IMR-90 (cell line): ENCODE data around the gene CERT1. TPM values are rescaled to one million over a fixed set of nuclear protein-coding genes. Genes with fewer than 3 reads are reported as not detected.

ENCODE experiments used
- ATAC-seq: fragments of 200-7000 bp; cut with Tn5 transposase; 2 replicates; pipeline ENCODE4 v1.9.1; 2020; ENCODE audit warnings: low read depth, mild to moderate bottlenecking, moderate library complexity
- BruUV-seq: library from RNA; stranded (reverse); fragments of 400-500 nt; replicated peaks from 2 replicates; lab custom pipeline; 2021; lab: Mats Ljungman, UMichigan
- CTCF ChIA-PET: fragments of 300-600 bp; formaldehyde crosslinking; extraction: SDS; loops from one replicate; lab custom pipeline; 2021; ENCODE audit warnings: antibody characterized with exemption; lab: Yijun Ruan, JAX
- POLR2A ChIA-PET: fragments of 300-600 bp; sonication (Branson Sonifier 250); formaldehyde crosslinking; loops from one replicate; lab custom pipeline; 2022; ENCODE audit warnings: antibody characterized with exemption; ENCODE audit not compliant: unreplicated experiment; lab: Charles Lee
- DNase-seq: peaks from one replicate; pipeline ENCODE4 v3.0.0; 2013
- H2AFZ ChIP-seq: replicated peaks from 2 replicates; pipeline ENCODE3; 2013; ENCODE audit warnings: low read length, mild to moderate bottlenecking; ENCODE audit not compliant: poor library complexity
- H2AK5ac ChIP-seq: 2 replicates; pipeline ENCODE4 v1.6.1; 2013; ENCODE audit warnings: low read depth, low read length, inconsistent platforms
- H2AK9ac ChIP-seq: replicated peaks from 2 replicates; pipeline ENCODE3; 2013; ENCODE audit warnings: mild to moderate bottlenecking, low read depth, low read length, moderate library complexity; ENCODE audit not compliant: poor library complexity
- H2BK120ac ChIP-seq: 2 replicates; pipeline ENCODE4 v1.6.1; 2013; ENCODE audit warnings: low read depth, low read length, inconsistent platforms
- H2BK15ac ChIP-seq: 3 replicates; pipeline ENCODE4 v1.6.1; 2013; ENCODE audit warnings: low read depth, low read length, inconsistent platforms
- H2BK20ac ChIP-seq: 2 replicates; pipeline ENCODE4 v1.6.1; 2013; ENCODE audit warnings: low read depth, mild to moderate bottlenecking, inconsistent platforms, low read length, moderate library complexity
- H2BK5ac ChIP-seq: 2 replicates; pipeline ENCODE4 v1.6.1; 2013; ENCODE audit warnings: mild to moderate bottlenecking, low read depth, low read length, inconsistent platforms; ENCODE audit not compliant: poor library complexity, severe bottlenecking
- H3K14ac ChIP-seq: replicated peaks from 2 replicates; pipeline ENCODE4 v1.6.1; 2013; ENCODE audit warnings: low read depth, low read length, inconsistent platforms
- H3K18ac ChIP-seq: 2 replicates; pipeline ENCODE4 v1.6.1; 2013; ENCODE audit warnings: low read depth, low read length, control low read depth
- H3K23ac ChIP-seq: 2 replicates; pipeline ENCODE4 v1.6.1; 2013; ENCODE audit warnings: low read depth, low read length, inconsistent platforms
- H3K27ac ChIP-seq: 2 replicates; pipeline ENCODE4 v1.5.1; 2013; ENCODE audit warnings: mild to moderate bottlenecking, control low read depth, low read length; ENCODE audit not compliant: insufficient read depth
- H3K27me3 ChIP-seq: 2 replicates; pipeline ENCODE4 v1.6.1; 2013; ENCODE audit warnings: low read length; ENCODE audit not compliant: control insufficient read depth, insufficient read depth
- H3K36me3 ChIP-seq: 2 replicates; pipeline ENCODE4 v1.6.1; 2013; ENCODE audit warnings: low read length, mixed read lengths; ENCODE audit not compliant: control insufficient read depth, insufficient read depth
- H3K4ac ChIP-seq: 2 replicates; pipeline ENCODE4 v1.6.1; 2013; ENCODE audit warnings: low read depth, low read length, inconsistent platforms
- H3K4me1 ChIP-seq: 2 replicates; pipeline ENCODE4 v1.6.1; 2013; ENCODE audit warnings: low read length, mixed read lengths; ENCODE audit not compliant: control insufficient read depth, insufficient read depth
- H3K4me2 ChIP-seq: 2 replicates; pipeline ENCODE4 v1.6.1; 2013; ENCODE audit warnings: low read depth, mild to moderate bottlenecking, control low read depth, low read length, moderate library complexity
- H3K4me3 ChIP-seq: 2 replicates; pipeline ENCODE4 v1.5.1; 2013; ENCODE audit warnings: low read depth, mild to moderate bottlenecking, control low read depth, low read length, moderate library complexity; ENCODE audit not compliant: insufficient read depth
- H3K56ac ChIP-seq: 2 replicates; pipeline ENCODE4 v1.6.1; 2013; ENCODE audit warnings: low read length, inconsistent platforms; ENCODE audit not compliant: insufficient read depth; ENCODE audit errors: extremely low read depth
- H3K79me1 ChIP-seq, 2 experiments: 2 replicates each; pipeline ENCODE4 v1.6.1; 2013; ENCODE audit warnings: low read length in 2 of 2, inconsistent platforms in 1 of 2, low read depth in 1 of 2
- H3K9ac ChIP-seq: 2 replicates; pipeline ENCODE4 v1.6.1; 2013; ENCODE audit warnings: low read depth, low read length, control low read depth
- H3K9me1 ChIP-seq: 2 replicates; pipeline ENCODE4 v1.6.1; 2013; ENCODE audit warnings: low read length, inconsistent platforms; ENCODE audit not compliant: insufficient read depth
- H3K9me3 ChIP-seq: 2 replicates; pipeline ENCODE4 v1.6.1; 2013; ENCODE audit warnings: low read length; ENCODE audit not compliant: control insufficient read depth, insufficient read depth
- H4K20me1 ChIP-seq: 2 replicates; pipeline ENCODE4 v1.6.1; 2013; ENCODE audit warnings: low read length, inconsistent platforms; ENCODE audit not compliant: insufficient read depth
- H4K5ac ChIP-seq: 2 replicates; pipeline ENCODE4 v1.6.1; 2013; ENCODE audit warnings: mild to moderate bottlenecking, low read depth, low read length, control low read depth
- H4K8ac ChIP-seq, 2 experiments: 2 replicates each; pipeline ENCODE4 v1.6.1; 2013; ENCODE audit warnings: low read depth in 2 of 2, low read length in 2 of 2, control low read depth in 1 of 2, inconsistent platforms in 1 of 2
- H4K91ac ChIP-seq: 2 replicates; pipeline ENCODE4 v1.6.1; 2013; ENCODE audit warnings: low read depth, low read length, inconsistent platforms; ENCODE audit not compliant: insufficient read depth
- BHLHE40 ChIP-seq: fragments of 150-350 bp; IDR thresholded peaks from 2 replicates; pipeline ENCODE4 v1.6.1; 2016; ENCODE audit warnings: mild to moderate bottlenecking, low read depth, low read length
- CEBPB ChIP-seq: IDR thresholded peaks from 2 replicates; pipeline ENCODE4 v1.6.1; 2012; ENCODE audit warnings: low read depth, low read length, improper control_type of control experiment
- CTCF ChIP-seq: conservative IDR thresholded peaks from 2 replicates; pipeline ENCODE4 v1.5.1; 2012; ENCODE audit warnings: mild to moderate bottlenecking, low read depth, low read length, improper control_type of control experiment
- FOS ChIP-seq: fragments of 150-350 bp; IDR thresholded peaks from 2 replicates; pipeline ENCODE4 v1.6.1; 2016; ENCODE audit warnings: low read depth, low read length
- MAZ ChIP-seq: IDR thresholded peaks from 2 replicates; pipeline ENCODE4 v1.6.1; 2012; ENCODE audit warnings: low read depth, mild to moderate bottlenecking, low read length, improper control_type of control experiment, moderate library complexity, borderline replicate concordance
- MXI1 ChIP-seq: IDR thresholded peaks from 2 replicates; pipeline ENCODE4 v1.6.1; 2012; ENCODE audit warnings: low read depth, mild to moderate bottlenecking, low read length, moderate library complexity, borderline replicate concordance
- POLR2A ChIP-seq: IDR thresholded peaks from 2 replicates; pipeline ENCODE4 v1.6.1; 2012; ENCODE audit warnings: mild to moderate bottlenecking, low read depth, low read length
- RAD21 ChIP-seq: IDR thresholded peaks from 2 replicates; pipeline ENCODE4 v1.6.1; 2012; ENCODE audit warnings: low read length, improper control_type of control experiment
- RCOR1 ChIP-seq: IDR thresholded peaks from 2 replicates; pipeline ENCODE4 v1.6.1; 2012; ENCODE audit warnings: mild to moderate bottlenecking, low read length, improper control_type of control experiment; ENCODE audit not compliant: insufficient replicate concordance
- RFX5 ChIP-seq: IDR thresholded peaks from 2 replicates; pipeline ENCODE4 v1.8.0; 2012; ENCODE audit warnings: low read depth, mild to moderate bottlenecking, low read length, moderate library complexity
- SMC3 ChIP-seq: fragments of 150-350 bp; IDR thresholded peaks from 2 replicates; pipeline ENCODE4 v1.6.1; 2016; ENCODE audit warnings: low read depth, mild to moderate bottlenecking, antibody characterized with exemption, low read length, moderate library complexity
- USF2 ChIP-seq: fragments of 150-350 bp; IDR thresholded peaks from 2 replicates; pipeline ENCODE4 v1.6.1; 2017; ENCODE audit warnings: mild to moderate bottlenecking, antibody characterized with exemption, low read length, low read depth
- WGBS, 2 experiments: methylation state at CpG; one replicate each; pipeline versions ENCODE4 v1.1.5 to v1.1.7; 2013; ENCODE audit warnings: missing lambda C conversion rate in 2 of 2; ENCODE audit not compliant: insufficient read length in 1 of 2; ENCODE audit errors: extremely low coverage in 2 of 2; 5-methylcytosine and 5-hydroxymethylcytosine counted together
- dilution Hi-C: fragments of 300-500 bp; cut with HindIII; formaldehyde crosslinking; loops from one replicate; pipeline ENCODE4 v1.14.3; 2018; ENCODE audit warnings: low sequenced_read_pairs; ENCODE audit not compliant: unreplicated experiment
- in situ Hi-C: fragments of 300-500 bp; cut with MboI; formaldehyde crosslinking; loops from 3 replicates; pipeline ENCODE4 v1.14.3; 2019; ENCODE audit warnings: low sequenced_read_pairs, inconsistent platforms, mixed read lengths
- intact Hi-C: fragments of 100-400 bp; cut with micrococcal nuclease; formaldehyde crosslinking; loops from 2 replicates; pipeline ENCODE4 v1.10.0; 2022
- polyA plus RNA-seq, 3 experiments: library from polyadenylated mRNA; depleted of rRNA; stranded (reverse); fragments of >200 nt; gene quantifications; 2 replicates each; pipeline ENCODE4 v1.2.3, GENCODE V29; 2012; ENCODE audit warnings: low replicate concordance in 1 of 3
- total RNA-seq: library from RNA; depleted of rRNA; stranded (reverse); fragments of >200 nt; gene quantifications from 2 replicates; pipeline ENCODE4 v1.2.3, GENCODE V29; 2012

Gene CERT1
- total and polyA plus RNA-seq, 2 of the 4 experiments (the other 2 are of a cell fraction): 7.2 TPM

GRCh38 chr5:75336615-75337336, 174.7 kb downstream of the CERT1 start, which contains the start of gene HMGCR:
Gene HMGCR, plus strand, starts transcription at chr5:75337220. Its CDS starts 5,386 bp downstream, at chr5:75342606.
- ATAC-seq (peak; percentile 97), DNase-seq (peak; percentile 100)
- intact Hi-C loops: loop anchor here (1.0 to 10.0 kb wide), 6 partner anchors 100 to 652 kb away; partner anchors contain the start of genes ANKRD31 and HEXB
- H3K23ac ChIP-seq: peak within 1 kb of the TSS; percentile 71
- in situ Hi-C loops: no loop called here
- H3K4ac ChIP-seq: peak within 1 kb of the TSS; percentile 87
- peak within 1 kb of the TSS; percentile 91 for H3K14ac ChIP-seq
- H3K36me3 ChIP-seq: no peaks in the 10 kb centered on the region
- no peaks in the 10 kb centered on the region for H3K9me1 ChIP-seq
- H4K5ac ChIP-seq: peak within 1 kb of the TSS; percentile 67; the same call in 1 of the 2 replicates
- peak within 1 kb of the TSS; percentile 97 for H2AFZ ChIP-seq
- dilution Hi-C loops: no loop called here
- no peaks in the 10 kb centered on the region; the same call in 1 of the 2 replicates for H3K4me1 ChIP-seq
- no peaks in the 10 kb centered on the region for H3K9me3 ChIP-seq
- no peak within 1 kb of the TSS; the same call in 1 of the 2 replicates for H4K91ac ChIP-seq
- peak within 1 kb of the TSS; percentile 7 to 79; a peak in 3 of 4 replicates for H4K8ac ChIP-seq
- CTCF ChIA-PET: interaction anchor here (0.7 to 1.9 kb wide), 3 partner anchors 100 to 289 kb away, joined by 3 to 11 read pairs (median 4); partner anchors contain the start of gene ANKRD31
- H2AK5ac ChIP-seq: peak within 1 kb of the TSS; percentile 37; the same call in 1 of the 2 replicates
- peaks cover 0 to 25% of the 10 kb centered on the region in 2 experiments; a peak in 2 of 4 replicates for H3K79me1 ChIP-seq
- H3K4me2 ChIP-seq: peak within 1 kb of the TSS; percentile 98
- no peaks in the 10 kb centered on the region for H3K27me3 ChIP-seq
- H3K9ac ChIP-seq: peak within 1 kb of the TSS; percentile 76
- POLR2A ChIA-PET: no interaction called here
- peak within 1 kb of the TSS; percentile 93 for H2AK9ac ChIP-seq
- H3K4me3 ChIP-seq: peak within 1 kb of the TSS; percentile 79
- H4K20me1 ChIP-seq: peaks cover 18% of the 10 kb centered on the region; the same call in 1 of the 2 replicates
- TF ChIP-seq FOS: no peak
- peak; percentile 27; the same call in 1 of the 2 replicates for TF ChIP-seq USF2
- TF ChIP-seq RCOR1: no peak
- peak; percentile 69 for TF ChIP-seq RFX5
- peak; percentile 89 for TF ChIP-seq MXI1
- 0 out of 2 replicates have a peak, but pooled peaks have one; percentile 2 for TF ChIP-seq SMC3
- TF ChIP-seq CEBPB: no peak
- TF ChIP-seq BHLHE40: peak; percentile 78
- TF ChIP-seq CTCF: peak; percentile 38
- peak; percentile 39 for TF ChIP-seq RAD21
- peak; percentile 69; the same call in 1 of the 2 replicates for TF ChIP-seq MAZ
- peak; percentile 92 for TF ChIP-seq POLR2A
- no TSS peak for BruUV-seq
- peak within 1 kb of the TSS; percentile 62 for H3K56ac ChIP-seq
- H2BK120ac ChIP-seq: peak within 1 kb of the TSS; percentile 69
- peak within 1 kb of the TSS; percentile 74 for H2BK5ac ChIP-seq
- no peak within 1 kb of the TSS; the same call in 1 of the 2 replicates for H3K18ac ChIP-seq
- WGBS, 2 experiments: 1% methylated on average over 23 of the region's 56 CpGs; no CpG with 5 or more reads in 1 of the 2 experiments
- peak within 1 kb of the TSS; percentile 24; the same call in 1 of the 3 replicates for H2BK15ac ChIP-seq
- peak within 1 kb of the TSS; percentile 29 for H3K27ac ChIP-seq
- H2BK20ac ChIP-seq: no peak within 1 kb of the TSS
